Measurements from ENCODE around the gene TMEM272. TPM values are rescaled to one million over a fixed set of nuclear protein-coding genes. Genes with fewer than 3 reads are reported as not detected.

TMEM272 gene
- total and polyA plus RNA-seq, 2 of the 13 experiments (the other 11 are each of a cell fraction or from before 2014, with no cell fraction given), result 0.37 to 0.62 TPM

DNA sequence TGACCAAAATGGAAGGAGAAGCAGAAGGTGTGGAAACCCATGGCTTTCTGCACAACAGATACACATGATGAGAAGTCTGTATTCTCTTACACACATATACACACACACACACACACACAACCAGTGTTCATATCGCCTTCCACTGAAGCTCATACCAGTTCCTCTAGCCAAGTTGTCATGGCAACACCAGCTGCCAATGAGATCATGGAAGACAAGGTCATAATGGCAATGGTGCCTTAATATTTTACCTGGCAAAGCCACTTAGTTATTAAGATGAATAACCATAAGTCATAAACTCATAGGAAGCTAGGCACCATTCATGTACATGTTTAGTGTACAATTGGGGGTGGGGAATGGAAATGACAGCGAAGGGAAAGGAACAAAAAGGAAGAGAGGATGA is 38.4 kb downstream of the TMEM272 start:
- H3K27me3 ChIP-seq (ENCODE audit: control insufficient read depth in 1 of 2, insufficient read depth in 2 of 2, low read length in 2 of 2), result no peaks in the 10 kb centered on the region
- ChIA-PET CTCF (ENCODE audit: low intra/inter-chr PET ratio, low total read pairs) (no interaction called here), POLR2A (no interaction called here)
- H3K4me2 ChIP-seq (ENCODE audit: low read depth, low read length), result no peak overlapping the region
- FAIRE-seq (no peak), ATAC-seq (no peak), DNase-seq (ENCODE audit: low spot score) (no peak)
- no peak overlapping the region for H2AFZ ChIP-seq (ENCODE audit: low read length)
- no TSS peak for BruUV-seq (replicated peaks)
- H3K36me3 ChIP-seq (replicated peaks in 1 of 2; ENCODE audit: control insufficient read depth in 1 of 2, insufficient read depth in 2 of 2, low read length in 2 of 2), result no peaks in the 10 kb centered on the region
- H3K79me2 ChIP-seq (ENCODE audit: insufficient read depth, low read length), result no peaks in the 10 kb centered on the region
- WGBS (ENCODE audit: low lambda C conversion rate), result 72% methylated on average over 2 of the region's 2 CpGs
- no peak overlapping the region for H3K9ac ChIP-seq (ENCODE audit: insufficient read depth, low read depth, low read length)
- H3K9me3 ChIP-seq (ENCODE audit: low read length), result no peaks in the 10 kb centered on the region
- H3K27ac ChIP-seq (ENCODE audit: extremely low read length, insufficient read depth, low read length), result no peak overlapping the region
- in situ Hi-C loops (cut with HindIII; ENCODE audit: extremely low pct_ligation_motif_present, low pct_unique_long_range_greater_than_20kb) (no loop called here), intact Hi-C loops (cut with micrococcal nuclease; ENCODE audit: unreplicated experiment) (loop anchor here (1.0 kb wide), 1 partner anchor 26 kb away; no protein-coding TSS in a partner anchor)
- no peak overlapping the region for H3K4me3 ChIP-seq (replicated peaks in 1 of 3; ENCODE audit: insufficient read depth in 1 of 3, low read depth in 2 of 3, low read length in 3 of 3)
- no peaks in the 10 kb centered on the region for H4K20me1 ChIP-seq (ENCODE audit: insufficient read depth, low read length)
- TF ChIP-seq ZFP37 (CRISPR knock-in tag; IDR thresholded peaks at IDR 0.05; ENCODE audit: borderline replicate concordance) (no peak), RFX3 (CRISPR knock-in tag; IDR thresholded peaks at IDR 0.05) (peak; percentile 73), ZNF660 (CRISPR knock-in tag; IDR thresholded peaks at IDR 0.05; ENCODE audit: borderline replicate concordance, low read depth) (no peak), RFX1 (IDR thresholded peaks at IDR 0.05) (peak; percentile 64), TOPORS (CRISPR knock-in tag; IDR thresholded peaks at IDR 0.05) (no peak)
- H3K4me1 ChIP-seq (ENCODE audit: insufficient read depth, low read length), result peaks cover 34% of the 10 kb centered on the region

DNA sequence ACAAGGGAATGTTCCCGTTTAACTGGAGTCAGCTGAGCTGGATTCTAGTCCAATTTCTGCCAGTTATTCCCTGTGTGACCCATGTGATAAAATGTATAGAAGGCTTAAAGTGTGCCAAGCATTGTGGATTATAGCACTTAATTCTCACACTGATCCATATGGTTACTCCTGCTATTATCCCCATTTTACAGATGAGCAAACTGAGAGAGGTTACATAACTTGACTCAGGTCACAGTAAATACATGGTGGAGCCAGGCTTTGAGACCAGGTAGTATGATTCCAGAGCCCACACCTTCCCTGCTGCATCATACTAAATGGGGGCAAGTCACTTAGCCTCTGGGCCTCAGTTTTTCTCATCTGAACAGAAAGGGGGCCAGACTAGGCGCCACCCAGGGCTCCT is 39.1 kb downstream of the TMEM272 start:
- ATAC-seq (no peak), FAIRE-seq (no peak), DNase-seq (ENCODE audit: low spot score) (no peak)
- H3K4me3 ChIP-seq (replicated peaks in 1 of 3; ENCODE audit: insufficient read depth in 1 of 3, low read depth in 2 of 3, low read length in 3 of 3), result no peak overlapping the region
- H3K27ac ChIP-seq (ENCODE audit: extremely low read length, insufficient read depth, low read length), result no peak overlapping the region
- BruUV-seq (replicated peaks), result no TSS peak
- TF ChIP-seq ADNP (CRISPR knock-in tag; IDR thresholded peaks at IDR 0.05) (0 out of 2 replicates have a peak, but pooled peaks have one; percentile 35), POLR2AphosphoS5 (IDR thresholded peaks at IDR 0.05; ENCODE audit: low read depth, low read length) (no peak), ZNF629 (CRISPR knock-in tag; conservative IDR thresholded peaks at IDR 0.05) (peak; percentile 92), ZNF83 (CRISPR knock-in tag; IDR thresholded peaks at IDR 0.05; ENCODE audit: borderline replicate concordance) (no peak), ZMYM3 (CRISPR knock-in tag; IDR thresholded peaks at IDR 0.05) (peak; percentile 69), MYC (CRISPR knock-in tag; IDR thresholded peaks at IDR 0.05; ENCODE audit: borderline replicate concordance) (no peak), KDM1A (CRISPR knock-in tag; IDR thresholded peaks at IDR 0.05) (0 out of 2 replicates have a peak, but pooled peaks have one; percentile 46), MXD4 (CRISPR knock-in tag; IDR thresholded peaks at IDR 0.05) (no peak), CHD4 (IDR thresholded peaks at IDR 0.05; ENCODE audit: borderline replicate concordance, low read length) (peak; percentile 77; the same call in 1 of the 2 replicates)
- TF ChIP-seq, protein P1, sequence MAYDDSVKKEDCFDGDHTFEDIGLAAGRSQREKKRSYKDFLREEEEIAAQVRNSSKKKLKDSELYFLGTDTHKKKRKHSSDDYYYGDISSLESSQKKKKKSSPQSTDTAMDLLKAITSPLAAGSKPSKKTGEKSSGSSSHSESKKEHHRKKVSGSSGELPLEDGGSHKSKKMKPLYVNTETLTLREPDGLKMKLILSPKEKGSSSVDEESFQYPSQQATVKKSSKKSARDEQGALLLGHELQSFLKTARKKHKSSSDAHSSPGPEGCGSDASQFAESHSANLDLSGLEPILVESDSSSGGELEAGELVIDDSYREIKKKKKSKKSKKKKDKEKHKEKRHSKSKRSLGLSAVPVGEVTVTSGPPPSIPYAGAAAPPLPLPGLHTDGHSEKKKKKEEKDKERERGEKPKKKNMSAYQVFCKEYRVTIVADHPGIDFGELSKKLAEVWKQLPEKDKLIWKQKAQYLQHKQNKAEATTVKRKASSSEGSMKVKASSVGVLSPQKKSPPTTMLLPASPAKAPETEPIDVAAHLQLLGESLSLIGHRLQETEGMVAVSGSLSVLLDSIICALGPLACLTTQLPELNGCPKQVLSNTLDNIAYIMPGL (CRISPR knock-in tag; IDR thresholded peaks at IDR 0.05; ENCODE audit: borderline replicate concordance in 1 of 2, low read depth in 1 of 2), result no peak
- H3K4me1 ChIP-seq (ENCODE audit: insufficient read depth, low read length), result peaks cover 40% of the 10 kb centered on the region
- intact Hi-C loops (cut with micrococcal nuclease; ENCODE audit: unreplicated experiment) (loop anchor here (1.0 kb wide), 1 partner anchor 26 kb away; no protein-coding TSS in a partner anchor), in situ Hi-C loops (cut with HindIII; ENCODE audit: extremely low pct_ligation_motif_present, low pct_unique_long_range_greater_than_20kb) (no loop called here)
- H3K79me2 ChIP-seq (ENCODE audit: insufficient read depth, low read length), result no peaks in the 10 kb centered on the region
- H3K36me3 ChIP-seq (replicated peaks in 1 of 2; ENCODE audit: control insufficient read depth in 1 of 2, insufficient read depth in 2 of 2, low read length in 2 of 2), result no peaks in the 10 kb centered on the region
- ChIA-PET CTCF (ENCODE audit: low intra/inter-chr PET ratio, low total read pairs) (no interaction called here), POLR2A (interaction anchor here (1.1 kb wide), 1 partner anchor 10 kb away, joined by 3 read pairs; no protein-coding TSS in a partner anchor)
- no peak overlapping the region for H3K4me2 ChIP-seq (ENCODE audit: low read depth, low read length)
- no peaks in the 10 kb centered on the region for H3K27me3 ChIP-seq (ENCODE audit: control insufficient read depth in 1 of 2, insufficient read depth in 2 of 2, low read length in 2 of 2)
- H2AFZ ChIP-seq (ENCODE audit: low read length), result no peak overlapping the region
- no peaks in the 10 kb centered on the region for H3K9me3 ChIP-seq (ENCODE audit: low read length)
- 68% methylated on average over 2 of the region's 2 CpGs for WGBS (ENCODE audit: low lambda C conversion rate)
- H4K20me1 ChIP-seq (ENCODE audit: insufficient read depth, low read length), result no peaks in the 10 kb centered on the region
- no peak overlapping the region for H3K9ac ChIP-seq (ENCODE audit: insufficient read depth, low read depth, low read length)

Measured in HepG2 (cell line).